Measurements from ENCODE around the gene ANO5. TPM values are rescaled to one million over a fixed set of nuclear protein-coding genes. Genes with fewer than 3 reads are reported as not detected.
"Not testable (repeated sequence)": the region's sequence is repeated elsewhere in the genome, so short reads cannot be mapped to it uniquely, and the experiment has no call there.

Gene ANO5
- total and polyA plus RNA-seq, 5 donors = 17.1 to 119 (median 51.2) TPM

DNA sequence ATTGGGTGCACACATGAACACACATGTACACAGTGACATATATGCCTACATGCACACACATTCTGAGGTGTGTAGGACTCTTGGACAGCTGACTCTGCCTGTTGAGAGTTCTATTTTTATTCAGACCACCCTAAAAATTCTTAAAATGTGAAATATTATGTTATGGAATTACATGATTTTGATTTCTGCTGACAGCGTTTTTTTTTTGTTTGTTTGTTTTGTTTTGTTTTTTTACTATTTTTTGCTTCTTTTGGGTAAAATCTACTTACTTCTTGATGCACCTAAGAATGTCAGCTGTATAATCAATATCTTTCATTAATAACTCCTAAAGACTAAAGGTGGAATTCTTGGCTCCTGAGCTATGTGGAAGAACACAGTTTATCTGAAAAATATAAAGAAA lies 64.0 kb downstream of the ANO5 start:
- Histone ChIP-seq H3K4me3 (ENCODE audit: low read length) (no peak overlapping the region), H3K27ac (ENCODE audit: low read length) (no peak overlapping the region), H3K9me3 (ENCODE audit: control insufficient read depth, low read length) (no peaks in the 10 kb centered on the region), H3K4me1 (ENCODE audit: control insufficient read depth, insufficient read depth, low read length) (no peaks in the 10 kb centered on the region), H3K27me3 (ENCODE audit: control insufficient read depth, insufficient read depth) (no peaks in the 10 kb centered on the region)
- intact Hi-C loops (cut with DNase I) = loop anchor here in 1 of 4 donors (10.0 kb wide), 1 partner anchor 62 kb away; the partner anchor contains the start of gene ANO5
- WGBS = 91% methylated on average over 1 of the region's 1 CpG
- no peak for ATAC-seq
- DNase-seq = no peak

DNA sequence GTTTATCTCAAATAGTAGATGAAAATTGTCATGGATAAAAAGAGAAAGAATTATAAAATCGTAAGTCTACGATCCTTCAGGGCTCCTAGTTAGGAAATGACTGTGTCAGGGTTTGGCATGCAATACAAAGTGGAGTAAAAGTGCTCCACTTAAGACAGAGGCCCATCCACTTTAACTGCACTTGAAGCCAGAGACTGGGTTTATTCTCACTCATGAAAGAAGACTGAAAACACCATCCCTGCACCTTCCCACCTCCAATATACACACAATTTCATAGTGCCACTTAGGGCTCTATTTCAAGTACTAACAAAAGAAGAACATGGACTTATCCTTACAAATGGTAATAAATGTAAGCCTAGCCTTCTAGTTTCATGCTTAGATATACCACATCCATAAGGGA lies 70.7 kb downstream of the ANO5 start:
- intact Hi-C loops (cut with DNase I) = no loop called here
- Histone ChIP-seq H3K4me3 (ENCODE audit: low read length) (no peak overlapping the region), H3K9me3 (ENCODE audit: control insufficient read depth, low read length) (no peaks in the 10 kb centered on the region), H3K4me1 (ENCODE audit: control insufficient read depth, insufficient read depth, low read length) (no peaks in the 10 kb centered on the region), H3K27ac (ENCODE audit: low read length) (no peak overlapping the region), H3K27me3 (ENCODE audit: control insufficient read depth, insufficient read depth) (no peaks in the 10 kb centered on the region)
- ATAC-seq (no peak), DNase-seq (no peak)
- WGBS = 70% methylated on average over 2 of the region's 2 CpGs

DNA sequence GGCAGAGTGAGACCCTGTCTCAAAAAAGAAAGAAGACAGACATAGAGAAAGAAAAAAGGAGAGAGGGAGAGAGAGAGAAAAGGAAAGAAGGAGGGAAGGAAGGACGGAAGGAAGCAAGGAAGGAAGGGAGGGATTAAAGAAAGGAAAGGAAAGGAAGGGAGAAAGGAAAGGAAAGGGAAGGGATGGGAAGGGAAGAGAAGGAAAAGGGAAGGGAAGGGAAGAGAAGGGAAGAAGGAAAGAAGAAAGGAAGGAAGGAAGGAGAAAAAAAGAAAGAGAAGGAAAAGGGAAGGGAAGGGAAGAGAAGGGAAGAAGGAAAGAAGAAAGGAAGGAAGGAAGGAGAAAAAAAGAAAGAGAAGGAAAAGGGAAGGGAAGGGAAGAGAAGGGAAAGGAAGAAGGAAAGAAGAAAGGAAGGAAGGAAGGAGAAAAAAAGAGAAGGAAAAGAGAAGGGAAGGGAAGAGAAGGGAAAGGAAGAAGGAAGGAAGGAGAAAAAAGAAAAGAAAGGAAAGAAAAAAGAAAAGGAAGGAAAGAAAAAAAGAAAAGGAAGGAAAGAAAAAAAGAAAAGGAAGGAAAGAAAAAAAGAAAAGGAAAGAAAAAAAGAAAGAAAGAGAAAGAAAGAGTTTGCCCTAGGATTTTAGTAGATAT lies 76.2 kb downstream of the ANO5 start:
- intact Hi-C loops (cut with DNase I); H3K27ac ChIP-seq (ENCODE audit: low read length); H3K27me3 ChIP-seq (ENCODE audit: control insufficient read depth, insufficient read depth); ATAC-seq; H3K9me3 ChIP-seq (ENCODE audit: control insufficient read depth, low read length); H3K4me3 ChIP-seq (ENCODE audit: low read length); DNase-seq; H3K4me1 ChIP-seq (ENCODE audit: control insufficient read depth, insufficient read depth, low read length): not testable (repeated sequence)
- whole genome bisulfite sequencing = 86% methylated on average over 1 of the region's 1 CpG

DNA sequence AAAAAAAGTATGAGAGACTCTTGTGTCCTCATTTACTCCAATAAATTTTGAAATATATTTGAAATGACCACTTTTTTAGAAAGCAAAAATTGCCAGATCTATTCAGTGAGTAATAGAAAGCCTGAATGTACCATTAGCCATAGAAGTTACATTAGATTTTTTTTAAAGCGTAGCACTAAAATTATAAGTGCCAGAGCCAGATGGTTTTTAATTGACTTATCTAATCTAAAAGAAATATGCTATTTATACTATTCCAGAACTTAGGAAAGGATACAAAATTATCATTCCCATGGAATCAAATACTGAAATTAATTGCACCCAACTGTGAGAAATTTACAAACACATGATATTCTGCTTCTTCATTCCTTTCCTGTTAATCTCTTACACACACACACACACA lies 80.9 kb downstream of the ANO5 start:
- WGBS = 73% methylated on average over 1 of the region's 1 CpG
- intact Hi-C loops (cut with DNase I) = no loop called here
- Histone ChIP-seq H3K27ac (ENCODE audit: low read length) (no peak overlapping the region), H3K9me3 (ENCODE audit: control insufficient read depth, low read length) (no peaks in the 10 kb centered on the region), H3K4me1 (ENCODE audit: control insufficient read depth, insufficient read depth, low read length) (no peaks in the 10 kb centered on the region), H3K4me3 (ENCODE audit: low read length) (no peak overlapping the region), H3K27me3 (ENCODE audit: control insufficient read depth, insufficient read depth) (no peaks in the 10 kb centered on the region)
- DNase-seq (no peak), ATAC-seq (no peak)

DNA sequence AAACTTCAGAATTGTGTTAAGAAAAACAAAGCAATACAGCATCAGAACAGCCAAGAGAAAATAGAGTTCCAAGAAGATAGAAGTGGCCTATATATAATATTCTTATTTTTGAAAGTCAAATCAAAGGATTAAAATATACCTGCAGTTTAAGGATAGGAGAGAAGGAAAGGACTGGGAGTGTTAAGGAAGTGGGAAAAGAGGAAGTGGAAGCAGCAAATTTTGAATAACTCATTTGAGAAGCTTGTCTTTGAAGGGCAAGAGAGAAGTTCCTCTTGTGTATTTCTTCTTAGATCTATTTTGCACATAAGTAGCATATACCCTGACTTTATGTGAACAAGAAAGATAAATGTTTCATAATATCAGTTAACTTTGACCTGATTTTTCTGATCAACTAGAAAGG lies 82.7 kb downstream of the ANO5 start:
- ATAC-seq (no peak), DNase-seq (no peak)
- H3K27ac ChIP-seq (ENCODE audit: low read length) = no peak overlapping the region
- no peaks in the 10 kb centered on the region for H3K4me1 ChIP-seq (ENCODE audit: control insufficient read depth, insufficient read depth, low read length)
- H3K9me3 ChIP-seq (ENCODE audit: control insufficient read depth, low read length) = no peaks in the 10 kb centered on the region
- intact Hi-C loops (cut with DNase I) = no loop called here
- H3K27me3 ChIP-seq (ENCODE audit: control insufficient read depth, insufficient read depth) = no peaks in the 10 kb centered on the region
- no peak overlapping the region for H3K4me3 ChIP-seq (ENCODE audit: low read length)

DNA sequence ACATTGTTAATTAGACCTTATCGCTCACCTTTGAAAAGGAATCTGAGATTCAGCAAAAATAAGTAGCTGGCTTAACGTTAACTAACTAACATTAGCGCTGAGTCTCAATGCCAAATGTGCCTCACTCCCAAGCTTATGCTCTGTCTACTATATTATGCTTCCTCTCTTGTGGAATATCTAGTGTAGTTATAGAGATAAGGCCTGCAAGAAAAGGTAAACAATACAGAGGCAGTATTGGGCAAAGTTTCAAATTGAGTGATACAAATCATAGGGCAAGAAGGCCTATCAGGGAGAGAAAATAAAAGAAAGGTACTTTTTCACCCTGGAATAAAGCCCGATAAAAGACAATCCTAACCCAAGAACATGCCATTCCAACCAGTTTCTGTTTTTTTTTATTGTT lies 83.7 kb downstream of the ANO5 start:
- 84% methylated on average over 4 of the region's 4 CpGs for WGBS
- H3K27me3 ChIP-seq (ENCODE audit: control insufficient read depth, insufficient read depth) = no peaks in the 10 kb centered on the region
- no peak for DNase-seq
- H3K9me3 ChIP-seq (ENCODE audit: control insufficient read depth, low read length) = no peaks in the 10 kb centered on the region
- H3K4me1 ChIP-seq (ENCODE audit: control insufficient read depth, insufficient read depth, low read length) = no peaks in the 10 kb centered on the region
- no peak for ATAC-seq
- intact Hi-C loops (cut with DNase I) = no loop called here
- no peak overlapping the region for H3K27ac ChIP-seq (ENCODE audit: low read length)
- no peak overlapping the region for H3K4me3 ChIP-seq (ENCODE audit: low read length)

DNA sequence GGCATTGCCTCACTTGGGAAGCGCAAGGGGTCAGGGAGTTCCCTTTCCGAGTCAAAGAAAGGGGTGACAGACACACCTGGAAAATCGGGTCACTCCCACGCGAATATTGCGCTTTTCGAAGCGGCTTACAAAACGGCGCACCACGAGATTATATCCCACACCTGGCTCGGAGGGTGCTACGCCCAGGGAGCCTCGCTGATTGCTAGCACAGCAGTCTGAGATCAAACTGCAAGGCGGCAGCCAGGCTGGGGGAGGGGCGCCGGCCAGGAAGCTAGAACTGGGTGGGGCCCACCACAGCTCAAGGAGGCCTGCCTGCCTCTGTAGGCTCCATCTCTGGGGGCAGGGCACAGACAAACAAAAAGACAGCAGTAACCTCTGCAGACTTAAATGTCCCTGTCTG lies 92.1 kb downstream of the ANO5 start:
- WGBS = 89% methylated on average over 17 of the region's 17 CpGs
- ATAC-seq; H3K27me3 ChIP-seq (ENCODE audit: control insufficient read depth, insufficient read depth); H3K4me3 ChIP-seq (ENCODE audit: low read length); H3K4me1 ChIP-seq (ENCODE audit: control insufficient read depth, insufficient read depth, low read length); intact Hi-C loops (cut with DNase I); H3K9me3 ChIP-seq (ENCODE audit: control insufficient read depth, low read length); H3K27ac ChIP-seq (ENCODE audit: low read length): not testable (repeated sequence)
- DNase-seq = peak in 1 of 3 donors; percentile 15

DNA sequence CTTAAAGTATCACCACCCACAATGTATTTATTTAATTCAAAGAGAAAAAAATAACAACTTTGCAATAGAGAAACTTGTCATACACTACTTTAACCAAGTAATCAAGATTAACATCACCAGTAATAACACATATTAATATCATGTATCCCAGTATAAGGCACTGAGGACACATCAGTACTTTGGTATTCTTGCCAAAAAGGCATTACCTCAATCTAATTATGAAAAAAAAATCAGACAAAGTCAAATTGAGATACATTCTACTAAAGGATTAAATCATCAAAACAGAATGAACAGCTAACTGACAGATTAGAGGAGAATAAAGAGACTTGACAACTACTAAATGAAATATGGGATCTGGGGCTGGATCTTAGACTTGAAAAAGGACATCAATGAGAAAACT lies 109.5 kb downstream of the ANO5 start:
- Histone ChIP-seq H3K4me1 (ENCODE audit: control insufficient read depth, insufficient read depth, low read length) (no peaks in the 10 kb centered on the region), H3K27ac (ENCODE audit: low read length) (no peak overlapping the region), H3K27me3 (ENCODE audit: control insufficient read depth, insufficient read depth) (no peaks in the 10 kb centered on the region), H3K4me3 (ENCODE audit: low read length) (no peak overlapping the region), H3K9me3 (ENCODE audit: control insufficient read depth, low read length) (no peaks in the 10 kb centered on the region)
- DNase-seq (no peak), ATAC-seq (no peak)
- intact Hi-C loops (cut with DNase I) = loop anchor here in 3 of 4 donors (10.0 kb wide), 3 partner anchors 128 to 1658 kb away; no protein-coding TSS in a partner anchor

DNA sequence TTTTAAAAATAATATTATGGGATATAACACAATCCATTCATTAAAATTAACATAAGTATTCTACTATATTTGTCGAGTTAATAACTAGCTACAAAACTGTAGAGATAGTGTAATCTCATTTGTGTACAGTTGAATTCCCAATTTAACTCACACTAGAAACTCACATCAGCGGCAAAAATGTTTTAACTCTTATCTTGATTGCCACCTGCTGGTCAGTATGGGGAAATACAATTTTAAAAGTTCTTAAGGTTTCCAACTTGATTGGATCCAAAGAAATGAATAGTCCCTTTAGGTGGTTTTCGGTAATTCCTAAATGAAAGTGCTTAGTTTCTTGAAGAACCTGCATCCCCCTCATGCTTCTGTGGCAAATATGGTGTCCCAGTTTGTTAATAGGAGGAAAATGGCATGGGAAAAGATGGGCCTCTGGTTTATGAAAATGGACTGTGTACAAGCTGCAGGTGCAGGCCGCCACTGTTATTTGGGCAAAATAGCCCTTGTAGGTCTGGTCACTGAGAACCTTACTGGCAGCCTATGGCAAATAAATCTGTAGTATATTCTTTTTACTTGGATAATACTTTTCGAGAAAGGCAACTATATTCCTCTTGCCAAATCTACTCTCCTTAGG lies 111.6 kb downstream of the ANO5 start:
- intact Hi-C loops (cut with DNase I) = loop anchor here in 3 of 4 donors (10.0 kb wide), 3 partner anchors 130 to 1660 kb away; no protein-coding TSS in a partner anchor
- ATAC-seq = no peak
- Histone ChIP-seq H3K9me3 (ENCODE audit: control insufficient read depth, low read length) (no peaks in the 10 kb centered on the region), H3K27me3 (ENCODE audit: control insufficient read depth, insufficient read depth) (no peaks in the 10 kb centered on the region), H3K4me1 (ENCODE audit: control insufficient read depth, insufficient read depth, low read length) (no peaks in the 10 kb centered on the region), H3K27ac (ENCODE audit: low read length) (no peak overlapping the region), H3K4me3 (ENCODE audit: low read length) (no peak overlapping the region)
- 43% methylated on average over 5 of the region's 5 CpGs for WGBS
- no peak for DNase-seq

DNA sequence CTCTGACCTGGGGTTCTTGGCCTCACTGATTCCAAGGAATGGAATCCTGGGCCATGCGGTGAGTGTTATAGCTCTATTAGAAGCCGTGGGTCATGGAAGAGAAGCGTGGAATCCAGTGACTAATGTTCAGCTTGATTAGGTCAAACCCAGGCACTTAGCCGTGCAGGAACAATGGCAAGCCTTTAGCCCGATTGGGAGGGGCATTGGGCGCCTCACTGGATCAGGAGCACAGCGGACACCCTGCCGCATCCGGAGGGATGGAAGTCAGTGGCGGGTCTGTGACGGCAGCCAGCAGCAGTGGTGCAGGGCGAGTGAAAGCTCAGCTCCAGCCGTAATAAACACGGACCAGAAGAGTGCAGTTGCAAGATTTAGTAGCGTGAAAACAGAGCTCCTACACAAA lies 124.8 kb downstream of the ANO5 start:
- Histone ChIP-seq H3K27ac (ENCODE audit: low read length) (no peak overlapping the region), H3K27me3 (ENCODE audit: control insufficient read depth, insufficient read depth) (no peaks in the 10 kb centered on the region), H3K4me3 (ENCODE audit: low read length) (no peak overlapping the region), H3K4me1 (ENCODE audit: control insufficient read depth, insufficient read depth, low read length) (no peaks in the 10 kb centered on the region), H3K9me3 (ENCODE audit: control insufficient read depth, low read length) (no peaks in the 10 kb centered on the region)
- no peak for ATAC-seq
- no peak for DNase-seq
- intact Hi-C loops (cut with DNase I) = no loop called here
- WGBS = 91% methylated on average over 15 of the region's 15 CpGs

DNA sequence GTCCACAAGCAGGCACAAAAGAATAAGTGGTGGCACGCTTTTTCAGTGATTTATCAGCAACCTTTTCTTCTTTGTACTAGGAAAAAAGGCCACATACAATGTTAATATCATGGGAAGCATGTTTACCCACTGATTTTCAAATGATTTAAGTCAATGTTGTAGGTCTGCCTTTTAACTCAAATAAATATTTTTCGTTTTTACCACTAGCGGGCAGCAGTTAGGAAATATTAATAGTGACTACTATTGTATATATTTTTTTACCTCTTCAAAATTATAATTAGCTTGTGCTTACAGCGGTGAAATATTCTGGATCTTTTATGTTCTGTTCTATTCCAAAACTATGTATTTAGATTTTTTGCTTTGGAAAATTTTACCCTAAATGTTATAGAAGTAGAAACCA lies 138.9 kb downstream of the ANO5 start:
- Histone ChIP-seq H3K4me1 (ENCODE audit: control insufficient read depth, insufficient read depth, low read length) (no peaks in the 10 kb centered on the region), H3K4me3 (ENCODE audit: low read length) (no peak overlapping the region), H3K27ac (ENCODE audit: low read length) (no peak overlapping the region), H3K9me3 (ENCODE audit: control insufficient read depth, low read length) (no peaks in the 10 kb centered on the region), H3K27me3 (ENCODE audit: control insufficient read depth, insufficient read depth) (no peaks in the 10 kb centered on the region)
- intact Hi-C loops (cut with DNase I) = loop anchor here in 2 of 4 donors (5.0 kb wide), 2 partner anchors 211 to 456 kb away; no protein-coding TSS in a partner anchor
- 62% methylated on average over 4 of the region's 4 CpGs for WGBS
- DNase-seq (no peak), ATAC-seq (no peak)

Data from right cardiac atrium (tissue), 5 donors.